ENCODE data around the gene LRRC27. TPM values are rescaled to one million over a fixed set of nuclear protein-coding genes. Genes with fewer than 3 reads are reported as not detected.

LRRC27 gene
- total and polyA plus RNA-seq, 7 donors, result 1.4 to 15.5 (median 6.2) TPM

DNA sequence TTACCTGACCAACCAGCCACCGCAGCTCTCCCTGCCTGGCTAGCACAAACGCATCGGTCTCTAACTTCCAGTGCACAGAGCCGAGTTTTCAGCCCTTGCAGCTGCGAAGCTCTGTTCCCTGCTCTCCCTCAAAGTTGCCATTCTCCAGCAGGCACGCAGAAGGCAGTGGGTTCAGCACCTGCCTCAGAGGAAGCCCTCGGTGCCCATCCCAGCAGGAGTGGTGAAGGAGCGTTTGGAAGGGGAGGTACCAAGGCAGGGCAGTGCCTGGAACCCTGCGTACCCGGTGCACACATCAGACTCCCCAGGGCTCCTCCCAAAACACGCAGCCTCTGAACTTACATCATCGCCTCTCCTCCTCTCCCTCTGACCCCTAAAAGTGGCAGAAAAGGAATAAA lies 22.5 kb upstream of the LRRC27 start:
- WGBS, 2 donors, result 73 to 82% methylated on average over 12 of the region's 12 CpGs
- intact Hi-C loops (cut with DNase I), result loop anchor here (5.0 kb wide), 1 partner anchor 37 kb away; no protein-coding TSS in a partner anchor

DNA sequence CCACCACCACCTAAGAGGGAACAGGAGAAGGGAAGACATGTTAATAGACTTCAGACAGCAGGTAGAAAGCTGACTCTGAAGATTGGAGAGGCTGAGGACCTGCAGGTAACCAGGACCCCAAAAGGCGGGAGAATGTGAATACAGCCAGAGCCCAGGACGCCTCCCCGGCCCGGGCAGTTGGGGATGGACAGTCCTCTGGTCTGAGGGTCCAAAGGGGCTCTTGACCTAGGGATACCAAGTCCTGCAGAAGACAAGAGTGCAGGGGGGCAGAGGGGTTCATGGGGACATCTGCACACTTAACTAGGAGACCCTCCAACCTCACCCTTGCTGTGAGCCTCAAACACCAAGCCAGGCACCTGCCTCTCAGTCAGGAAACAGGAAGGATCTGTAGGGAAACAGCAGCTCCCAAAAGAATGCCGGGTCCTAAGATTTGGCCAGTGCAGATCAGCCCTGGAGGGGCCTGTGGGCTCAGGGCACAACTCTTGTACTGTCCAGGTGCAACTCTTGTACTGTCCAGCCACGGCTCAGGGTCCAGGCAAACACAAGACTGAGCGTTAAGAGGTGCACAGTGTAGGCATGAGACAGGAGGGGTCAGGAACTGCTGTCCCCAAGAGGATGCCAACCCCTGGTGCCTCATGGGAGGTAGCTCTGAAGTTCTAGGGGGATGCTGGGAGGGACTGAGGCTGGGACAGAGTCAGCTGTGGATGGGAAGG lies 22.0 kb upstream of the LRRC27 start:
- peak; percentile 57 for DNase-seq
- no peak overlapping the region for H3K4me3 ChIP-seq
- 91 to 92% methylated on average over 7 of the region's 7 CpGs for WGBS, 2 donors
- TF ChIP-seq POLR2A (IDR thresholded peaks at IDR 0.05), result no peak
- no peak for TF ChIP-seq EP300 (IDR thresholded peaks at IDR 0.05)
- TF ChIP-seq, protein P1, sequence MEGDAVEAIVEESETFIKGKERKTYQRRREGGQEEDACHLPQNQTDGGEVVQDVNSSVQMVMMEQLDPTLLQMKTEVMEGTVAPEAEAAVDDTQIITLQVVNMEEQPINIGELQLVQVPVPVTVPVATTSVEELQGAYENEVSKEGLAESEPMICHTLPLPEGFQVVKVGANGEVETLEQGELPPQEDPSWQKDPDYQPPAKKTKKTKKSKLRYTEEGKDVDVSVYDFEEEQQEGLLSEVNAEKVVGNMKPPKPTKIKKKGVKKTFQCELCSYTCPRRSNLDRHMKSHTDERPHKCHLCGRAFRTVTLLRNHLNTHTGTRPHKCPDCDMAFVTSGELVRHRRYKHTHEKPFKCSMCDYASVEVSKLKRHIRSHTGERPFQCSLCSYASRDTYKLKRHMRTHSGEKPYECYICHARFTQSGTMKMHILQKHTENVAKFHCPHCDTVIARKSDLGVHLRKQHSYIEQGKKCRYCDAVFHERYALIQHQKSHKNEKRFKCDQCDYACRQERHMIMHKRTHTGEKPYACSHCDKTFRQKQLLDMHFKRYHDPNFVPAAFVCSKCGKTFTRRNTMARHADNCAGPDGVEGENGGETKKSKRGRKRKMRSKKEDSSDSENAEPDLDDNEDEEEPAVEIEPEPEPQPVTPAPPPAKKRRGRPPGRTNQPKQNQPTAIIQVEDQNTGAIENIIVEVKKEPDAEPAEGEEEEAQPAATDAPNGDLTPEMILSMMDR (IDR thresholded peaks at IDR 0.05), result no peak
- no peak for TF ChIP-seq POLR2AphosphoS5 (IDR thresholded peaks at IDR 0.05)
- intact Hi-C loops (cut with DNase I), result loop anchor here (5.0 kb wide), 1 partner anchor 38 kb away; no protein-coding TSS in a partner anchor
- H3K9me3 ChIP-seq, result no peaks in the 10 kb centered on the region
- H3K27me3 ChIP-seq, result no peaks in the 10 kb centered on the region
- peaks cover 0 to 19% (median 16%) of the 10 kb centered on the region in 4 donors for H3K4me1 ChIP-seq
- H3K36me3 ChIP-seq, result no peaks in the 10 kb centered on the region
- no peak overlapping the region for H3K27ac ChIP-seq

More for the DNA sequence above, 22.5 kb upstream of the LRRC27 start:
- Histone ChIP-seq H3K27ac (no peak overlapping the region), H3K36me3 (no peaks in the 10 kb centered on the region), H3K27me3 (no peaks in the 10 kb centered on the region), H3K4me3 (no peak overlapping the region), H3K4me1 (peaks cover 0 to 19% (median 16%) of the 10 kb centered on the region in 4 donors), H3K9me3 (no peaks in the 10 kb centered on the region)
- DNase-seq, result peak; percentile 64
- TF ChIP-seq EP300 (IDR thresholded peaks at IDR 0.05) (no peak), POLR2A (IDR thresholded peaks at IDR 0.05) (no peak), POLR2AphosphoS5 (IDR thresholded peaks at IDR 0.05) (no peak)
- TF ChIP-seq, protein P1 (IDR thresholded peaks at IDR 0.05), result no peak

DNA sequence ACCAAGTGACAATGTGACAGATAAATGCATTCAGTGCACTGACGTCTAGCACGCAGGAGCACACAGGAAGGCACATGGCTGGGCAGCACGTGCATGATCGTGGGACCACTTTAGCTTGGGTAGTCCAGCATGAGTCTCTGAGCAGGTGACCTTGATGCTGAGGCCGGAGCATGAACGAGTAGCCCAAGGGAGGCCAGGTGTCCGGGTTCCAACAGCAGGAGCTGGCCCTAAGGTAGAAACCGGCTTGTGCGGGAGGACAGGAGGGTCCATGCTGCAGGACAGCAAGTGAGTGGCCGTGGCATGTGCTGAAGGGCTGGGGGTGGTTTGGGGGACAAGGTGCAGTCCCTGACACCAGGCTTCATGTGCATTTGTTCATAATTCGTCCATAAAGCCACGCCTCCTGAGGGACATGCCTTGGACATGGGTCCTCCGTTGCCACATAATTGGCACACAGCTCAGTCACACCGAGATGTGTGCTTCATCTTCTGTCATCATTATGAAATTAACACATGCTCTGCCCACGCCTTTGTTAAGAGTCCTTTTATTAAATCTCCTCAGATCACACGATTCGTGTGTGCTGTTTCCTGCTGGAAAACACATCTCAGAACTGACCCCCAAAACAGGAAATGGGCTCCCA lies 21.2 kb upstream of the LRRC27 start:
- H3K27me3 ChIP-seq, result no peaks in the 10 kb centered on the region
- H3K4me1 ChIP-seq, result peaks cover 0 to 19% (median 16%) of the 10 kb centered on the region in 4 donors
- 80 to 85% methylated on average over 17 of the region's 17 CpGs for WGBS, 2 donors
- DNase-seq, result peak; percentile 46
- no peaks in the 10 kb centered on the region for H3K36me3 ChIP-seq
- intact Hi-C loops (cut with DNase I), result no loop called here
- no peak overlapping the region for H3K4me3 ChIP-seq
- H3K9me3 ChIP-seq, result no peaks in the 10 kb centered on the region
- H3K27ac ChIP-seq, result no peak overlapping the region
- TF ChIP-seq, protein P1 (IDR thresholded peaks at IDR 0.05), result no peak
- no peak for TF ChIP-seq EP300 (IDR thresholded peaks at IDR 0.05)
- TF ChIP-seq POLR2AphosphoS5 (IDR thresholded peaks at IDR 0.05), result no peak
- no peak for TF ChIP-seq POLR2A (IDR thresholded peaks at IDR 0.05)

DNA sequence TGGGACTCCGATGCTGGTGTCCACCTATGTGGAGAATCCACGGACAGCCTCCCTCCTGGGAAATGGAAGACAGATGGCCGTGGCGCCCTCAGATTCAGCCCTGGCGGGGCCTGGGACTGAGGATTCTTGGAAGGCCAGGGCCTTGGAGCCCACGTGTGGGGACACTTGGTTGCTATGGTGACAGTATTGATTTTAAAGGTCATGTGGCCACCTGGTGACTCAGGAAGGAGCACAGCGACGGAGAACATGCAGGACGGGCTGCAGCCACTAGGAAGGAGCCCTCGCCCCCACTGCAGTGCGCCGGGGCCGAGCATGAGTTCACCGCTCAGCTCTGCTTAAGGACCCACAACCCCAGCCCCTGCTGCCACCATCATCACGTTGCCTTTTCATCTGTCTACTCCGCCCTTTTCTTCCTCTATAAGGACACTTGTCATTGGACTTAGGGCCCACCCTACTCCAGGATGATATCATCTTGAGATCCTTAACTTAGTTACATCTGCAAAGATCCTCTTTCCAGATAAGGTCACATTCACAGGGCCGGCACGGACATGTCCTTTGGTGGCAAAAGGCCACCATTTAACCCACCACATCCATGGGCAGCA lies 20.6 kb upstream of the LRRC27 start:
- H3K9me3 ChIP-seq, result no peaks in the 10 kb centered on the region
- H3K27ac ChIP-seq, result no peak overlapping the region
- H3K36me3 ChIP-seq, result no peaks in the 10 kb centered on the region
- peak; percentile 50 for DNase-seq
- intact Hi-C loops (cut with DNase I), result no loop called here
- H3K4me3 ChIP-seq, result no peak overlapping the region
- H3K4me1 ChIP-seq, result peaks cover 0 to 19% (median 15%) of the 10 kb centered on the region in 4 donors
- H3K27me3 ChIP-seq, result no peaks in the 10 kb centered on the region
- TF ChIP-seq EP300 (IDR thresholded peaks at IDR 0.05), result no peak
- TF ChIP-seq, protein P1 (IDR thresholded peaks at IDR 0.05), result no peak
- no peak for TF ChIP-seq POLR2AphosphoS5 (IDR thresholded peaks at IDR 0.05)
- no peak for TF ChIP-seq POLR2A (IDR thresholded peaks at IDR 0.05)
- 72 to 83% methylated on average over 18 of the region's 18 CpGs for WGBS, 2 donors
